ENCODE data around the gene BMS1.
A peak's percentile ranks its signal among the peaks of the same experiment; 100 is the strongest.
"Not testable (repeated sequence)": the region's sequence is repeated elsewhere in the genome, so short reads cannot be mapped to it uniquely, and the experiment has no call there.

BMS1 gene

GRCh38 chr10:42826759-42827158 lies 44.2 kb downstream of the BMS1 start:
- H3K4me3 Mint-ChIP-seq; H3K4me1 Mint-ChIP-seq (ENCODE audit: low read depth); H3K9me3 Mint-ChIP-seq (ENCODE audit: low read depth); H3K27ac Mint-ChIP-seq; H3K27me3 Mint-ChIP-seq: not testable (repeated sequence)
- peaks cover 24% of the 10 kb centered on the region for H3K36me3 Mint-ChIP-seq

- no peak overlapping the region for H3K27ac Mint-ChIP-seq
- peaks cover 3% of the 10 kb centered on the region for H3K4me1 Mint-ChIP-seq (ENCODE audit: low read depth)
Measured at GRCh38 chr10:42827201-42827600, 44.6 kb downstream of the BMS1 start.

GRCh38 chr10:42828391-42828790 lies 45.8 kb downstream of the BMS1 start:
- not testable (repeated sequence) for H3K4me3 Mint-ChIP-seq; H3K27ac Mint-ChIP-seq; H3K27me3 Mint-ChIP-seq; H3K9me3 Mint-ChIP-seq (ENCODE audit: low read depth); H3K4me1 Mint-ChIP-seq (ENCODE audit: low read depth)
- peaks cover 19% of the 10 kb centered on the region for H3K36me3 Mint-ChIP-seq

More at GRCh38 chr10:42827201-42827600, 44.6 kb downstream of the BMS1 start:
- Mint-ChIP-seq H3K4me3 (no peak overlapping the region), H3K9me3 (ENCODE audit: low read depth) (no peaks in the 10 kb centered on the region), H3K27me3 (no peaks in the 10 kb centered on the region), H3K36me3 (peaks cover 27% of the 10 kb centered on the region)

- Mint-ChIP-seq H3K4me3 (no peak overlapping the region), H3K9me3 (ENCODE audit: low read depth) (no peaks in the 10 kb centered on the region), H3K27ac (no peak overlapping the region), H3K4me1 (ENCODE audit: low read depth) (no peaks in the 10 kb centered on the region), H3K36me3 (peaks cover 10% of the 10 kb centered on the region), H3K27me3 (no peaks in the 10 kb centered on the region)
Measured at GRCh38 chr10:42830237-42830636, 47.6 kb downstream of the BMS1 start.

- Mint-ChIP-seq H3K4me1 (ENCODE audit: low read depth) (peaks cover 2% of the 10 kb centered on the region), H3K9me3 (ENCODE audit: low read depth) (no peaks in the 10 kb centered on the region), H3K4me3 (no peak overlapping the region), H3K27me3 (peaks cover 15% of the 10 kb centered on the region), H3K27ac (no peak overlapping the region), H3K36me3 (peaks cover 7% of the 10 kb centered on the region)
Measured at GRCh38 chr10:42836096-42836495, 53.5 kb downstream of the BMS1 start.

- no peak overlapping the region for H3K27ac Mint-ChIP-seq
- no peaks in the 10 kb centered on the region for H3K9me3 Mint-ChIP-seq (ENCODE audit: low read depth)
- H3K4me3 Mint-ChIP-seq: peak overlapping the region; percentile 53
- peaks cover under 1% of the 10 kb centered on the region for H3K36me3 Mint-ChIP-seq
- H3K27me3 Mint-ChIP-seq: peaks cover 15% of the 10 kb centered on the region
- peaks cover 2% of the 10 kb centered on the region for H3K4me1 Mint-ChIP-seq (ENCODE audit: low read depth)
Measured at GRCh38 chr10:42836771-42837468, 54.3 kb downstream of the BMS1 start.

GRCh38 chr10:42844810-42845209 lies 62.2 kb downstream of the BMS1 start:
- H3K9me3 Mint-ChIP-seq (ENCODE audit: low read depth); H3K4me3 Mint-ChIP-seq; H3K36me3 Mint-ChIP-seq; H3K27ac Mint-ChIP-seq; H3K4me1 Mint-ChIP-seq (ENCODE audit: low read depth): not testable (repeated sequence)
- peaks cover 13% of the 10 kb centered on the region for H3K27me3 Mint-ChIP-seq

GRCh38 chr10:42847261-42847660 lies 64.7 kb downstream of the BMS1 start:
- not testable (repeated sequence) for H3K4me1 Mint-ChIP-seq (ENCODE audit: low read depth); H3K9me3 Mint-ChIP-seq (ENCODE audit: low read depth); H3K27ac Mint-ChIP-seq; H3K4me3 Mint-ChIP-seq; H3K36me3 Mint-ChIP-seq
- H3K27me3 Mint-ChIP-seq: peaks cover 10% of the 10 kb centered on the region

GRCh38 chr10:42850931-42851330 lies 68.3 kb downstream of the BMS1 start:
- Mint-ChIP-seq H3K27ac (no peak overlapping the region), H3K4me3 (no peak overlapping the region), H3K9me3 (ENCODE audit: low read depth) (no peaks in the 10 kb centered on the region), H3K36me3 (no peaks in the 10 kb centered on the region), H3K27me3 (peaks cover 11% of the 10 kb centered on the region), H3K4me1 (ENCODE audit: low read depth) (no peaks in the 10 kb centered on the region)

GRCh38 chr10:42859256-42859655 lies 76.7 kb downstream of the BMS1 start:
- no peaks in the 10 kb centered on the region for H3K9me3 Mint-ChIP-seq (ENCODE audit: low read depth)
- no peak overlapping the region for H3K4me3 Mint-ChIP-seq
- H3K4me1 Mint-ChIP-seq (ENCODE audit: low read depth): no peaks in the 10 kb centered on the region
- no peaks in the 10 kb centered on the region for H3K36me3 Mint-ChIP-seq
- no peak overlapping the region for H3K27ac Mint-ChIP-seq
- peaks cover 11% of the 10 kb centered on the region for H3K27me3 Mint-ChIP-seq

- H3K4me1 Mint-ChIP-seq (ENCODE audit: low read depth); H3K9me3 Mint-ChIP-seq (ENCODE audit: low read depth): not testable (repeated sequence)
- H3K27me3 Mint-ChIP-seq: peaks cover 16% of the 10 kb centered on the region
Measured at GRCh38 chr10:42860016-42860415, 77.4 kb downstream of the BMS1 start.

GRCh38 chr10:42862801-42863200 lies 80.2 kb downstream of the BMS1 start:
- peaks cover 15% of the 10 kb centered on the region for H3K27me3 Mint-ChIP-seq
- not testable (repeated sequence) for H3K4me3 Mint-ChIP-seq, H3K36me3 Mint-ChIP-seq

More at GRCh38 chr10:42860016-42860415, 77.4 kb downstream of the BMS1 start:
- H3K27ac Mint-ChIP-seq, H3K36me3 Mint-ChIP-seq, H3K4me3 Mint-ChIP-seq: not testable (repeated sequence)

GRCh38 chr10:42864575-42864974 lies 82.0 kb downstream of the BMS1 start:
- Mint-ChIP-seq H3K4me1 (ENCODE audit: low read depth) (peaks cover 6% of the 10 kb centered on the region), H3K27ac (no peak overlapping the region), H3K4me3 (no peak overlapping the region), H3K36me3 (no peaks in the 10 kb centered on the region), H3K9me3 (ENCODE audit: low read depth) (no peaks in the 10 kb centered on the region), H3K27me3 (peaks cover 15% of the 10 kb centered on the region)

More at GRCh38 chr10:42862801-42863200, 80.2 kb downstream of the BMS1 start:
- H3K4me1 Mint-ChIP-seq (ENCODE audit: low read depth); H3K27ac Mint-ChIP-seq; H3K9me3 Mint-ChIP-seq (ENCODE audit: low read depth): not testable (repeated sequence)

- Mint-ChIP-seq H3K36me3 (no peaks in the 10 kb centered on the region), H3K27ac (no peak overlapping the region), H3K4me3 (no peak overlapping the region), H3K4me1 (ENCODE audit: low read depth) (peaks cover 6% of the 10 kb centered on the region), H3K9me3 (ENCODE audit: low read depth) (no peaks in the 10 kb centered on the region), H3K27me3 (peaks cover 15% of the 10 kb centered on the region)
Measured at GRCh38 chr10:42865716-42866114, 83.1 kb downstream of the BMS1 start.

- Mint-ChIP-seq H3K4me3 (no peak overlapping the region), H3K36me3 (no peaks in the 10 kb centered on the region), H3K4me1 (ENCODE audit: low read depth) (peaks cover 6% of the 10 kb centered on the region), H3K27me3 (peaks cover 15% of the 10 kb centered on the region), H3K27ac (no peak overlapping the region), H3K9me3 (ENCODE audit: low read depth) (no peaks in the 10 kb centered on the region)
Measured at GRCh38 chr10:42866115-42866995, 83.8 kb downstream of the BMS1 start.

Measured in activated naive CD8-positive, alpha-beta T cell (primary cell).